SU-DHL-6 (cell line): ENCODE results near the gene MREG.

Source experiments
- H2AFZ ChIP-seq: fragments of 200-600 bp; sonication (generic); 2 replicates; pipeline ENCODE4 v1.6.1; 2014; ENCODE audit warnings: low read depth, mild to moderate bottlenecking, moderate library complexity, mixed read lengths, antibody characterized with exemption, low read length; ENCODE audit not compliant: severe bottlenecking
- H3F3A ChIP-seq: fragments of 200-600 bp; shearing (Covaris generic); 2 replicates; pipeline ENCODE4 v1.6.0; 2016; ENCODE audit warnings: antibody characterized with exemption, mild to moderate bottlenecking; ENCODE audit not compliant: insufficient read depth
- H3K27ac ChIP-seq: fragments of 200-600 bp; sonication (generic); 2 replicates; pipeline ENCODE4 v1.5.1; 2016; ENCODE audit warnings: low read depth, mild to moderate bottlenecking, low read length, moderate library complexity, mixed read lengths
- H3K27me3 ChIP-seq: fragments of 200-600 bp; sonication (generic), shearing (Covaris generic); 2 replicates; pipeline ENCODE4 v1.6.0; 2014; ENCODE audit warnings: mild to moderate bottlenecking, low read length
- H3K36me3 ChIP-seq: fragments of 200-600 bp; sonication (generic); 2 replicates; pipeline ENCODE4 v1.6.1; 2014; ENCODE audit warnings: mild to moderate bottlenecking, low read length, mixed read lengths
- H3K4me2 ChIP-seq: fragments of 300-600, 200-600 bp; shearing (Covaris generic), sonication (generic); 2 replicates; pipeline ENCODE4 v1.6.0; 2014; ENCODE audit warnings: low read length, low read depth, mild to moderate bottlenecking; ENCODE audit not compliant: poor library complexity, severe bottlenecking
- H3K4me3 ChIP-seq: fragments of 200-600 bp; sonication (generic); 2 replicates; pipeline ENCODE4 v1.5.1; 2014; ENCODE audit warnings: antibody characterized with exemption, low read length, mild to moderate bottlenecking, mixed read lengths; ENCODE audit not compliant: insufficient read depth, poor library complexity, severe bottlenecking
- H3K79me2 ChIP-seq: fragments of 200-600 bp; sonication (generic); 2 replicates; pipeline ENCODE4 v1.6.1; 2014; ENCODE audit warnings: mild to moderate bottlenecking, low read length, moderate library complexity; ENCODE audit not compliant: insufficient read depth
- H3K9ac ChIP-seq: fragments of 200-600 bp; sonication (generic); 2 replicates; pipeline ENCODE4 v1.7.0; 2014; ENCODE audit warnings: mild to moderate bottlenecking, low read length
- H3K9me2 ChIP-seq: fragments of 200-600 bp; sonication (generic); replicated peaks from 2 replicates; pipeline ENCODE4 v1.6.1; 2014; ENCODE audit warnings: low read length; ENCODE audit not compliant: insufficient read depth
- H3K9me3 ChIP-seq: fragments of 200-600 bp; sonication (generic); 2 replicates; pipeline ENCODE4 v1.6.1; 2014; ENCODE audit warnings: low read length, mixed read lengths; ENCODE audit not compliant: insufficient read depth
- H4K20me1 ChIP-seq: fragments of 200-600 bp; sonication (generic); 2 replicates; pipeline ENCODE4 v1.6.1; 2014; ENCODE audit warnings: low read depth, mild to moderate bottlenecking, antibody characterized with exemption, low read length, moderate library complexity, mixed read lengths
- EZH2phosphoT487 ChIP-seq: fragments of 200-600 bp; sonication (generic), shearing (Covaris generic); conservative IDR thresholded peaks from 2 replicates; pipeline ENCODE4 v1.6.1; 2018; ENCODE audit warnings: mild to moderate bottlenecking, antibody characterized with exemption, low read length, moderate library complexity, mixed read lengths
- TF ChIP-seq, protein P1 (sequence below): fragments of 200-600 bp; sonication (generic); IDR thresholded peaks from one replicate; pipeline ENCODE4 v1.5.1; 2017; ENCODE audit warnings: antibody characterized with exemption, mild to moderate bottlenecking, low read length, moderate library complexity; ENCODE audit not compliant: insufficient read depth, poor library complexity, severe bottlenecking

Gene MREG

DNA sequence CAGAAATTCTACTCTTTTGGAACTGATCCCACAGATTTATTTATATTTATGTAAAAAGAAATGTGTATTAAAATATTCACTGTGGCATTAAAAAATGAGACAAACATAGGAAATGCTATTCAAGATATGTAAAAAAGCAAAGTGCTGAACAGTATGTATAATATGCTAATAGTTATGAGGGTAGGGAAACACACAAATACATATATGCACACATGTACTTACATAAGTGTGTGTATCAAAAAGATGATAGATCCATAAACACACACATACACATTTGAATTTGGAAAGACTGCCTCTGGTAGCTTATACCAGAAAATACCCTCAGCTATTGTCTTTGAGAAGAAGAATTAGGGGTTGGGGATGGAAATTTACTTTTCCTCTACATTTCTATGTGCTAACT is 103.2 kb downstream of the MREG start:
- H3F3A ChIP-seq: no peaks in the 10 kb centered on the region
- no peaks in the 10 kb centered on the region for H3K9me3 ChIP-seq
- no peaks in the 10 kb centered on the region for H3K79me2 ChIP-seq
- TF ChIP-seq, protein P1, sequence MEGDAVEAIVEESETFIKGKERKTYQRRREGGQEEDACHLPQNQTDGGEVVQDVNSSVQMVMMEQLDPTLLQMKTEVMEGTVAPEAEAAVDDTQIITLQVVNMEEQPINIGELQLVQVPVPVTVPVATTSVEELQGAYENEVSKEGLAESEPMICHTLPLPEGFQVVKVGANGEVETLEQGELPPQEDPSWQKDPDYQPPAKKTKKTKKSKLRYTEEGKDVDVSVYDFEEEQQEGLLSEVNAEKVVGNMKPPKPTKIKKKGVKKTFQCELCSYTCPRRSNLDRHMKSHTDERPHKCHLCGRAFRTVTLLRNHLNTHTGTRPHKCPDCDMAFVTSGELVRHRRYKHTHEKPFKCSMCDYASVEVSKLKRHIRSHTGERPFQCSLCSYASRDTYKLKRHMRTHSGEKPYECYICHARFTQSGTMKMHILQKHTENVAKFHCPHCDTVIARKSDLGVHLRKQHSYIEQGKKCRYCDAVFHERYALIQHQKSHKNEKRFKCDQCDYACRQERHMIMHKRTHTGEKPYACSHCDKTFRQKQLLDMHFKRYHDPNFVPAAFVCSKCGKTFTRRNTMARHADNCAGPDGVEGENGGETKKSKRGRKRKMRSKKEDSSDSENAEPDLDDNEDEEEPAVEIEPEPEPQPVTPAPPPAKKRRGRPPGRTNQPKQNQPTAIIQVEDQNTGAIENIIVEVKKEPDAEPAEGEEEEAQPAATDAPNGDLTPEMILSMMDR: no peak
- TF ChIP-seq EZH2phosphoT487: no peak
- no peaks in the 10 kb centered on the region for H3K9me2 ChIP-seq
- no peaks in the 10 kb centered on the region for H4K20me1 ChIP-seq
- no peak overlapping the region for H3K4me3 ChIP-seq
- H2AFZ ChIP-seq: no peak overlapping the region
- no peak overlapping the region for H3K4me2 ChIP-seq
- no peaks in the 10 kb centered on the region for H3K36me3 ChIP-seq
- H3K27ac ChIP-seq: no peak overlapping the region
- no peaks in the 10 kb centered on the region for H3K27me3 ChIP-seq
- H3K9ac ChIP-seq: no peak overlapping the region

DNA sequence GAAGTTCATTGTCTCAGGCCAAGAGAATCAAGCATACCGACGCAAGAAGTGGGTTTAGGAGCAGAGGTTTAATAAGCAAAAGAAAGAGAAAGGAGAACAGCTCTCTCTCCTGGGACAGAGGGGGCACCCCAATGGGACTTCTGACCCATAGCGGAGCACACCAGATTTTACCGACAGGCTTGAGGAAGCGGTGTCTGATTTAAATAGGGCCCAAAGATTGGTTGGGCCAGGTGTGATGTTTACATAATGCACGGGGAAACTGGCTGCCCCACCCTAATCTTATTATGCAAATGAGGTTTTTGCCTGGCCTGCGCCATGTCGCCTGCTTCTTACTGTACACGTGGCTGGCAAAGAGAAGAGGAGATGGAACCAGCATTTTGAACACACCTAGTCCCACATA is 106.2 kb downstream of the MREG start:
- Histone ChIP-seq H3K79me2 (no peaks in the 10 kb centered on the region), H3K27ac (no peak overlapping the region), H3K4me3 (no peak overlapping the region), H3K27me3 (no peaks in the 10 kb centered on the region), H2AFZ (no peak overlapping the region), H3F3A (no peaks in the 10 kb centered on the region), H3K36me3 (no peaks in the 10 kb centered on the region), H3K9ac (no peak overlapping the region), H3K4me2 (no peak overlapping the region), H3K9me2 (no peaks in the 10 kb centered on the region), H3K9me3 (no peaks in the 10 kb centered on the region), H4K20me1 (no peaks in the 10 kb centered on the region)
- no peak for TF ChIP-seq EZH2phosphoT487
- TF ChIP-seq, protein P1: no peak

DNA sequence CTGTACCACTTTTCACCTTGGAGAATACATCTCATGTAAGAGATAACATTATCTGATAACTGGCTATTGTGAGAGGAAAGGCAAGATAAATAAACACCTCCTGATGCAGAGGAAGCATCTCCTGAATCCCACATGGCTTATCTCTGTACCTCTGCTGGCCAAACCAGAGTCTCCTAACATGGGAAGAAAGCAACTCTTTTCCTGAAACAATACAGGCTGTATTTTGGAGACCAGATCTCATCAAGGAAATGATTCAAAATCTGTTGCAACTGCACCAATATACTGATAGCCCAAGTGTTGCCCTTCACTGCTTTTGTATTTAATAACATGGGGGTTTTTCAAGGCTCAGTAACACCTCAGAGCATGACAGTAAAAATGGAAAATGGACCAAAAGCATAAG is 106.9 kb downstream of the MREG start:
- H3K27ac ChIP-seq: no peak overlapping the region
- H3F3A ChIP-seq: no peaks in the 10 kb centered on the region
- no peaks in the 10 kb centered on the region for H3K9me2 ChIP-seq
- H3K4me2 ChIP-seq: no peak overlapping the region
- TF ChIP-seq, protein P1: no peak
- TF ChIP-seq EZH2phosphoT487: no peak
- H3K9me3 ChIP-seq: no peaks in the 10 kb centered on the region
- no peaks in the 10 kb centered on the region for H4K20me1 ChIP-seq
- no peaks in the 10 kb centered on the region for H3K27me3 ChIP-seq
- H3K9ac ChIP-seq: no peak overlapping the region
- H3K36me3 ChIP-seq: no peaks in the 10 kb centered on the region
- no peak overlapping the region for H3K4me3 ChIP-seq
- no peaks in the 10 kb centered on the region for H3K79me2 ChIP-seq
- H2AFZ ChIP-seq: no peak overlapping the region

DNA sequence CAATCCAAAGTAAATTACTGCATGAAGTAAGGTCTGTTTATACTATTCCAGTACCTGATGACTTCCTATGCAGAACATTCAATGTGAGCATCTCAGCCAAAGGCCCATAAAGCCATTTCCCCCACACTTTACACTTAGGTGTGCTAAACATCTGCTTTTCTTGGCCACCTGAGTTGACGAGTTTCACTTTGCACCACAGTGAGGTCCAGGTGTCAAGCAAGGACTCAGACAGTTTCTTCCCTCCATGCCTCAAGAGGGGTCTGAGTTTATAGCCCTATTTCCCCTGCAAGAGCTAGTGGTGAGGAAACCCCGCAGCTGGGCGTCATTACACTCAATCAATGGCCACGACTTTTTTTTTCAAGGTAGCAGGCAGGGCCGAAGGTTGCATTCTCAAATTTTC is 107.7 kb downstream of the MREG start:
- Histone ChIP-seq H3K9me2 (no peaks in the 10 kb centered on the region), H4K20me1 (no peaks in the 10 kb centered on the region), H3K4me2 (no peak overlapping the region), H3K9me3 (no peaks in the 10 kb centered on the region), H2AFZ (no peak overlapping the region), H3K79me2 (no peaks in the 10 kb centered on the region), H3K4me3 (no peak overlapping the region), H3K9ac (no peak overlapping the region), H3K36me3 (no peaks in the 10 kb centered on the region), H3F3A (no peaks in the 10 kb centered on the region), H3K27ac (no peak overlapping the region), H3K27me3 (no peaks in the 10 kb centered on the region)
- TF ChIP-seq, protein P1: no peak
- TF ChIP-seq EZH2phosphoT487: no peak
